ENCODE results near the gene STEAP2. TPM values are rescaled to one million over a fixed set of nuclear protein-coding genes. Genes with fewer than 3 reads are reported as not detected.

STEAP2 gene
- total RNA-seq, 1 donor from 2014 or later = 3.3 TPM

DNA sequence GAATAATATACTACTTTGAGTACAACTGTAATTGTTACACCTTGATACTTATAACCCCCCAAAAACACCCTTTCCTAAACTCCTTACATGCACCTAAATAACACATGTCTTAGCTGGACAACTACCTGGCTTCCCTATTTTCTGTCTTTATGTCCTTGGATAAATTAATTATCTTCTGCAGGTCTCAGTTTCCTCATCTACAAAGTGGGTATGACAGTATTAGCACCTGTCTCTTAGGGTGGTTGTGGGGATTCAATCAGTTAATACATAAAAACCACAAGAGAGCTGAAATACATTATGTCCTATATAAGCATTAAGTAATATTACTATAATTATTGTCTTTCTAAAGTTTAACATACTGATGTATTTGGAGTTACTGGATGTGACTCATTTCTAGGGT, 10.8 kb downstream of the STEAP2 start:
- no peak overlapping the region for H3K4me3 Mint-ChIP-seq
- H3K27me3 Mint-ChIP-seq = no peaks in the 10 kb centered on the region
- no peaks in the 10 kb centered on the region for H3K36me3 Mint-ChIP-seq
- H3K4me1 Mint-ChIP-seq (ENCODE audit: unreplicated experiment) = no peaks in the 10 kb centered on the region
- no peak for DNase-seq (ENCODE audit: extremely low spot score, unreplicated experiment)
- no peak overlapping the region for H3K27ac Mint-ChIP-seq
- TF ChIP-seq, protein P1, sequence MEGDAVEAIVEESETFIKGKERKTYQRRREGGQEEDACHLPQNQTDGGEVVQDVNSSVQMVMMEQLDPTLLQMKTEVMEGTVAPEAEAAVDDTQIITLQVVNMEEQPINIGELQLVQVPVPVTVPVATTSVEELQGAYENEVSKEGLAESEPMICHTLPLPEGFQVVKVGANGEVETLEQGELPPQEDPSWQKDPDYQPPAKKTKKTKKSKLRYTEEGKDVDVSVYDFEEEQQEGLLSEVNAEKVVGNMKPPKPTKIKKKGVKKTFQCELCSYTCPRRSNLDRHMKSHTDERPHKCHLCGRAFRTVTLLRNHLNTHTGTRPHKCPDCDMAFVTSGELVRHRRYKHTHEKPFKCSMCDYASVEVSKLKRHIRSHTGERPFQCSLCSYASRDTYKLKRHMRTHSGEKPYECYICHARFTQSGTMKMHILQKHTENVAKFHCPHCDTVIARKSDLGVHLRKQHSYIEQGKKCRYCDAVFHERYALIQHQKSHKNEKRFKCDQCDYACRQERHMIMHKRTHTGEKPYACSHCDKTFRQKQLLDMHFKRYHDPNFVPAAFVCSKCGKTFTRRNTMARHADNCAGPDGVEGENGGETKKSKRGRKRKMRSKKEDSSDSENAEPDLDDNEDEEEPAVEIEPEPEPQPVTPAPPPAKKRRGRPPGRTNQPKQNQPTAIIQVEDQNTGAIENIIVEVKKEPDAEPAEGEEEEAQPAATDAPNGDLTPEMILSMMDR (conservative IDR thresholded peaks at IDR 0.05) = no peak
- no peaks in the 10 kb centered on the region for H3K9me3 Mint-ChIP-seq

- TF ChIP-seq, protein P1 (conservative IDR thresholded peaks at IDR 0.05) = no peak
- no peak overlapping the region for H3K27ac Mint-ChIP-seq
- H3K27me3 Mint-ChIP-seq = no peaks in the 10 kb centered on the region
- DNase-seq (ENCODE audit: extremely low spot score, unreplicated experiment) = no peak
- H3K4me3 Mint-ChIP-seq = no peak overlapping the region
- no peaks in the 10 kb centered on the region for H3K4me1 Mint-ChIP-seq (ENCODE audit: unreplicated experiment)
- H3K9me3 Mint-ChIP-seq = no peaks in the 10 kb centered on the region
- no peaks in the 10 kb centered on the region for H3K36me3 Mint-ChIP-seq
These were observed 11.5 kb downstream of the STEAP2 start for GRCh38 chr7:90222811-90223725.

DNA sequence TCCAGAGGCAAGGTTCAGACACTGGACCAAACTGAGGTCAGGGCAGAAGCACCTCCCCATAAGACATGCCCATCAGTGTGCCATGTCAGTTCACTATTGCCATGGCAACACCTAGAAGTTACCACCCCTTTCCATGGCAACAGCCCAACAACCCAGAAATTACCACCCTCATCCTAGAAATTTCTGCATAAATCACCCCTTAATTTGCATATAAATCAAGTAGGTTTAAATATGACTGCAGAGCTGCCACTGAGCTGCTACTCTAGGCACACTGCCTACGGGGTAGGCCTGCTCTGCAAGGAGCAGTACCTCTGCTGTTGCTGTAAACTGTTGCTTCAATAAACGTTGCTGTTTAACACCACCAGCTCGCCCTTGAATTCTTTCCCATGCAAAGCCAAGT, 12.7 kb downstream of the STEAP2 start:
- Mint-ChIP-seq H3K27me3 (no peaks in the 10 kb centered on the region), H3K4me3 (no peak overlapping the region), H3K9me3 (no peaks in the 10 kb centered on the region), H3K4me1 (ENCODE audit: unreplicated experiment) (no peaks in the 10 kb centered on the region), H3K27ac (no peak overlapping the region), H3K36me3 (no peaks in the 10 kb centered on the region)
- no peak for DNase-seq (ENCODE audit: extremely low spot score, unreplicated experiment)
- TF ChIP-seq, protein P1 (conservative IDR thresholded peaks at IDR 0.05) = no peak

- TF ChIP-seq, protein P1 (conservative IDR thresholded peaks at IDR 0.05) = no peak
- Mint-ChIP-seq H3K4me3 (no peak overlapping the region), H3K36me3 (no peaks in the 10 kb centered on the region), H3K4me1 (ENCODE audit: unreplicated experiment) (no peaks in the 10 kb centered on the region), H3K27ac (no peak overlapping the region), H3K9me3 (no peaks in the 10 kb centered on the region), H3K27me3 (no peaks in the 10 kb centered on the region)
- DNase-seq (ENCODE audit: extremely low spot score, unreplicated experiment) = no peak
These were observed 13.6 kb downstream of the STEAP2 start for GRCh38 chr7:90225181-90225580.

GRCh38 chr7:90225601-90226000, 14.1 kb downstream of the STEAP2 start:
- no peaks in the 10 kb centered on the region for H3K36me3 Mint-ChIP-seq
- H3K4me1 Mint-ChIP-seq (ENCODE audit: unreplicated experiment) = no peaks in the 10 kb centered on the region
- H3K27me3 Mint-ChIP-seq = no peaks in the 10 kb centered on the region

More at GRCh38 chr7:90225601-90226000, 14.1 kb downstream of the STEAP2 start:
- Mint-ChIP-seq H3K4me3 (no peak overlapping the region), H3K27ac (no peak overlapping the region), H3K9me3 (no peaks in the 10 kb centered on the region)
- no peak for DNase-seq (ENCODE audit: extremely low spot score, unreplicated experiment)
- TF ChIP-seq, protein P1 (conservative IDR thresholded peaks at IDR 0.05) = no peak

Measured in type B pancreatic cell (in vitro differentiated cells).